ENCODE data around the gene ADAMTS16.

GRCh38 chr5:5303242-5303641 is 163.1 kb downstream of the ADAMTS16 start:
- TF ChIP-seq GATA2 (IDR thresholded peaks at IDR 0.05; ENCODE audit: low read depth, low read length): no peak
- no peak for TF ChIP-seq GATA3 (IDR thresholded peaks at IDR 0.05; ENCODE audit: low read depth, low read length)

All from SH-SY5Y (cell line).